Sigmoid colon (tissue), 7 donors: Measurements from ENCODE around the gene ERGIC3. TPM values are rescaled to one million over a fixed set of nuclear protein-coding genes. Genes with fewer than 3 reads are reported as not detected.

ENCODE experiments used
- DNase-seq: peaks from one replicate; pipeline ENCODE4 v3.0.0-alpha.2; 2019
- H3K27ac ChIP-seq, 4 donors: fragments of 200-600 bp; sonication (generic); one replicate each; pipeline ENCODE4 v1.5.1; 2016 to 2019; ENCODE audit warnings: mild to moderate bottlenecking in 1 of 4
- H3K27me3 ChIP-seq, 3 donors: fragments of 200-600 bp; sonication (generic); one replicate each; pipeline ENCODE4 v1.5.1; 2019; ENCODE audit warnings: mild to moderate bottlenecking in 1 of 3
- H3K36me3 ChIP-seq, 4 donors: fragments of 200-600 bp; sonication (generic); one replicate each; pipeline ENCODE4 v1.5.1; 2016 to 2019
- H3K4me1 ChIP-seq, 4 donors: fragments of 200-600 bp; sonication (generic); one replicate each; pipeline ENCODE4 v1.5.1; 2017 to 2019
- H3K4me3 ChIP-seq, 4 donors: fragments of 200-600 bp; sonication (generic); one replicate each; pipeline ENCODE4 v1.5.1; 2017 to 2019; ENCODE audit warnings: mild to moderate bottlenecking in 2 of 4, moderate library complexity in 1 of 4
- H3K9me3 ChIP-seq, 4 donors: fragments of 200-600 bp in 3 of 4; sonication (generic) in 3 of 4; one replicate each; pipeline versions ENCODE4 v1.5.1 to v1.6.1; 2013 to 2019
- EP300 ChIP-seq, 4 donors: sonication (generic); formaldehyde crosslinking; IDR thresholded peaks; one replicate each; pipeline ENCODE4 v1.6.1; 2017; ENCODE audit warnings: antibody characterized with exemption in 4 of 4
- POLR2A ChIP-seq, 2 donors: fragments of 450-650 bp; IDR thresholded peaks; one replicate each; pipeline ENCODE4 v1.6.1; 2016; ENCODE audit warnings: antibody characterized with exemption in 2 of 2, mild to moderate bottlenecking in 2 of 2, moderate library complexity in 2 of 2
- POLR2AphosphoS5 ChIP-seq, 4 donors: sonication (generic); formaldehyde crosslinking; IDR thresholded peaks; one replicate each; pipeline ENCODE4 v1.6.1; 2017; ENCODE audit warnings: antibody characterized with exemption in 4 of 4
- WGBS, 2 donors: extraction: QIAGEN DNeasy Blood & Tissue Kit; methylation state at CpG; one replicate each; pipeline ENCODE4 v1.1.7; 2013; 5-methylcytosine and 5-hydroxymethylcytosine counted together
- intact Hi-C: fragments of 100-400 bp; cut with DNase I; formaldehyde crosslinking; loops from one replicate; pipeline ENCODE4 v1.15.1; 2023
- polyA plus RNA-seq, 3 donors: library from polyadenylated mRNA; stranded (reverse); fragments of 200-250 nt; gene quantifications; one replicate each; pipeline ENCODE4 v1.2.3, GENCODE V29; 2013
- total RNA-seq, 4 donors: library from RNA; depleted of rRNA; stranded (reverse); fragments of >200 nt; gene quantifications; one replicate each; pipeline ENCODE4 v1.1.0, GENCODE V29; 2016
- TF ChIP-seq, protein P1 (sequence below), 4 experiments: fragments of 450-650 bp in 3 of 4; fragments of 200-600 bp in 1 of 4; IDR thresholded peaks; one replicate each; pipeline ENCODE4 v1.5.1; 2016 to 2019; ENCODE audit warnings: antibody characterized with exemption in 4 of 4, mild to moderate bottlenecking in 3 of 4, moderate library complexity in 2 of 4
- donor health status: healthy with polysubstance abuse.
- donor health status: Bipolar disorder and iron deficiency.
- donor health status: healthy.

Gene ERGIC3
- total and polyA plus RNA-seq, 7 donors = 113 to 230 (median 184) TPM

DNA sequence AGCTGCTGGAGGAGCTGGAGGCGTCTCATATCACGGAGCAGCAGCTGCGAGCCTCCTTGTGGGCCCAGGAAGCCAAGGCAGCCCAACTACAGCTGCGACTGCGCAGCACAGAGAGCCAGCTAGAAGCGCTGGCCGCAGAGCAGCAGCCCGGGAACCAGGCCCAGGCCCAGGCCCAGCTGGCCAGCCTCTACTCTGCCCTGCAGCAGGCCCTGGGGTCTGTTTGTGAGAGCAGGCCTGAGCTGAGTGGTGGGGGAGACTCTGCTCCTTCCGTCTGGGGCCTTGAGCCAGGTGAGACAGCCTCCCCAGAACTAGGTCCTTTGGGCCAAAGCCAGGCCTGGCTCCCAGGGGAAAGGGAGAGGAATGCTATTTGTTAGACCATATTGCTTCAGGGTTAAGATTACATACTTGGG lies 44.1 kb upstream of the ERGIC3 start:
- intact Hi-C loops = no loop called here
- H3K27me3 ChIP-seq = no peaks in the 10 kb centered on the region
- no peaks in the 10 kb centered on the region for H3K9me3 ChIP-seq
- 83 to 91% methylated on average over 9 of the region's 9 CpGs for WGBS, 2 donors
- peak overlapping the region in 3 of 4 donors; percentile 36 to 65 (median 62) for H3K27ac ChIP-seq
- H3K4me3 ChIP-seq = no peak overlapping the region
- TF ChIP-seq POLR2A (IDR thresholded peaks at IDR 0.05) = no peak
- TF ChIP-seq EP300 (IDR thresholded peaks at IDR 0.05) = no peak
- TF ChIP-seq, protein P1, sequence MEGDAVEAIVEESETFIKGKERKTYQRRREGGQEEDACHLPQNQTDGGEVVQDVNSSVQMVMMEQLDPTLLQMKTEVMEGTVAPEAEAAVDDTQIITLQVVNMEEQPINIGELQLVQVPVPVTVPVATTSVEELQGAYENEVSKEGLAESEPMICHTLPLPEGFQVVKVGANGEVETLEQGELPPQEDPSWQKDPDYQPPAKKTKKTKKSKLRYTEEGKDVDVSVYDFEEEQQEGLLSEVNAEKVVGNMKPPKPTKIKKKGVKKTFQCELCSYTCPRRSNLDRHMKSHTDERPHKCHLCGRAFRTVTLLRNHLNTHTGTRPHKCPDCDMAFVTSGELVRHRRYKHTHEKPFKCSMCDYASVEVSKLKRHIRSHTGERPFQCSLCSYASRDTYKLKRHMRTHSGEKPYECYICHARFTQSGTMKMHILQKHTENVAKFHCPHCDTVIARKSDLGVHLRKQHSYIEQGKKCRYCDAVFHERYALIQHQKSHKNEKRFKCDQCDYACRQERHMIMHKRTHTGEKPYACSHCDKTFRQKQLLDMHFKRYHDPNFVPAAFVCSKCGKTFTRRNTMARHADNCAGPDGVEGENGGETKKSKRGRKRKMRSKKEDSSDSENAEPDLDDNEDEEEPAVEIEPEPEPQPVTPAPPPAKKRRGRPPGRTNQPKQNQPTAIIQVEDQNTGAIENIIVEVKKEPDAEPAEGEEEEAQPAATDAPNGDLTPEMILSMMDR (IDR thresholded peaks at IDR 0.05) = no peak
- TF ChIP-seq POLR2AphosphoS5 (IDR thresholded peaks at IDR 0.05) = no peak
- peaks cover 41 to 100% (median 68%) of the 10 kb centered on the region in 4 donors for H3K36me3 ChIP-seq
- no peaks in the 10 kb centered on the region for H3K4me1 ChIP-seq
- peak; percentile 94 for DNase-seq

DNA sequence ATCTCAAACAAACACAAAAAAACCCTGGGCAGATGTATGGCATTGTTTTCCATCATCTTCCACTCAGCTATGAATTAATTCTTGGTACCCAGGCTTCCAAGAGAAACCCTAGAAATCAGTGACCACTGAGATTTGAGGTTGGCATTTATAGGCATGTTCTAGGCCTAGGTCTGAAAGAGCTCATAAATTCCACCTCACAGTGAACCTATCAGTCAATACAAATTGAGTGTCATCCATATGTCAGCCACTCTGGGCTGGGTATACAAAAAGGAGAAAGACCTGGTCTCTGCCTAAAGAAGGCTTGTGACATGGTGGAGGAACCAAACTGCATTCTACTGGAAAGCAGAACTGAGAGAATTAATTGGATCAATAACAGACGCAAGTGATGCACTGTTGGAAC lies 42.6 kb upstream of the ERGIC3 start:
- Histone ChIP-seq H3K9me3 (no peaks in the 10 kb centered on the region), H3K4me3 (no peak overlapping the region), H3K36me3 (peaks cover 35 to 98% (median 65%) of the 10 kb centered on the region in 4 donors), H3K27ac (no peak overlapping the region), H3K27me3 (no peaks in the 10 kb centered on the region), H3K4me1 (peaks cover 0 to 12% (median 9%) of the 10 kb centered on the region in 4 donors)
- TF ChIP-seq EP300 (IDR thresholded peaks at IDR 0.05) = no peak
- TF ChIP-seq POLR2AphosphoS5 (IDR thresholded peaks at IDR 0.05) = no peak
- TF ChIP-seq, protein P1 (IDR thresholded peaks at IDR 0.05) = no peak
- TF ChIP-seq POLR2A (IDR thresholded peaks at IDR 0.05) = no peak
- intact Hi-C loops = no loop called here
- WGBS, 2 donors = 94 to 95% methylated on average over 1 of the region's 1 CpG
- no peak for DNase-seq

DNA sequence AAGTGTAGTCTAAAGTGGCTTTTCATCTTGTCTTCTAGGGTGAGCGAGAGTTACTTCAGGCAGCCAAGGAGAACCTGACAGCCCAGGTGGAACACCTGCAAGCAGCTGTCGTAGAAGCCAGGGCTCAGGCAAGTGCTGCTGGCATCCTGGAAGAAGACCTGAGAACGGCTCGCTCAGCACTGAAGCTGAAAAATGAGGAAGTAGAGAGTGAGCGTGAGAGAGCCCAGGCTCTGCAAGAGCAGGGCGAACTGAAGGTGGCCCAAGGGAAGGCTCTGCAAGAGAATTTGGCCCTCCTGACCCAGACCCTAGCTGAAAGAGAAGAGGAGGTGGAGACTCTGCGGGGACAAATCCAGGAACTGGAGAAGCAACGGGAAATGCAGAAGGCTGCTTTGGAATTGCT lies 39.5 kb upstream of the ERGIC3 start:
- Histone ChIP-seq H3K36me3 (peaks cover 20 to 88% (median 47%) of the 10 kb centered on the region in 4 donors), H3K27ac (no peak overlapping the region), H3K4me1 (peaks cover 0 to 16% (median 10%) of the 10 kb centered on the region in 4 donors), H3K4me3 (no peak overlapping the region), H3K9me3 (no peaks in the 10 kb centered on the region), H3K27me3 (no peaks in the 10 kb centered on the region)
- TF ChIP-seq, protein P1 (IDR thresholded peaks at IDR 0.05) = no peak
- TF ChIP-seq POLR2AphosphoS5 (IDR thresholded peaks at IDR 0.05) = no peak
- no peak for TF ChIP-seq EP300 (IDR thresholded peaks at IDR 0.05)
- no peak for TF ChIP-seq POLR2A (IDR thresholded peaks at IDR 0.05)
- 64 to 91% methylated on average over 8 of the region's 8 CpGs for WGBS, 2 donors
- no peak for DNase-seq
- intact Hi-C loops = no loop called here

DNA sequence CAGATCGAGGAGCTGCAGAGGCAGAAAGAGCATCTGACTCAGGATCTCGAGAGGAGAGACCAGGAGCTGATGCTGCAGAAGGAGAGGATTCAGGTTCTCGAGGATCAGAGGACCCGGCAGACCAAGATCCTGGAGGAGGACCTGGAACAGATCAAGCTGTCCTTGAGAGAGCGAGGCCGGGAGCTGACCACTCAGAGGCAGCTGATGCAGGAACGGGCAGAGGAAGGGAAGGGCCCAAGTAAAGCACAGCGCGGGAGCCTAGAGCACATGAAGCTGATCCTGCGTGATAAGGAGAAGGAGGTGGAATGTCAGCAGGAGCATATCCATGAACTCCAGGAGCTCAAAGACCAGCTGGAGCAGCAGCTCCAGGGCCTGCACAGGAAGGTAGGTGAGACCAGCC lies 38.6 kb upstream of the ERGIC3 start:
- H3K27me3 ChIP-seq = no peaks in the 10 kb centered on the region

More for the DNA sequence above, 38.6 kb upstream of the ERGIC3 start:
- Histone ChIP-seq H3K36me3 (peaks cover 19 to 88% (median 41%) of the 10 kb centered on the region in 4 donors), H3K4me1 (peaks cover 0 to 16% (median 10%) of the 10 kb centered on the region in 4 donors), H3K27ac (no peak overlapping the region), H3K9me3 (no peaks in the 10 kb centered on the region), H3K4me3 (no peak overlapping the region)
- DNase-seq = no peak
- intact Hi-C loops = no loop called here
- WGBS, 2 donors = 94 to 96% methylated on average over 10 of the region's 10 CpGs
- TF ChIP-seq, protein P1 (IDR thresholded peaks at IDR 0.05) = no peak
- TF ChIP-seq POLR2A (IDR thresholded peaks at IDR 0.05) (no peak), EP300 (IDR thresholded peaks at IDR 0.05) (no peak), POLR2AphosphoS5 (IDR thresholded peaks at IDR 0.05) (no peak)
